GM21737 (cell line): ENCODE data around the gene MRPL10.
A peak's percentile ranks its signal among the peaks of the same experiment; 100 is the strongest.

ENCODE experiments used
- ATAC-seq: cut with Tn5 transposase; IDR thresholded peaks from one replicate; pipeline ENCODE4 v1.9.1; 2021; ENCODE audit warnings: mild to moderate bottlenecking, moderate library complexity; ENCODE audit not compliant: unreplicated experiment

The MRPL10 gene

GRCh38 chr17:47860386-47860785 is 29.0 kb upstream of the MRPL10 start:
- no peak for ATAC-seq

DNA sequence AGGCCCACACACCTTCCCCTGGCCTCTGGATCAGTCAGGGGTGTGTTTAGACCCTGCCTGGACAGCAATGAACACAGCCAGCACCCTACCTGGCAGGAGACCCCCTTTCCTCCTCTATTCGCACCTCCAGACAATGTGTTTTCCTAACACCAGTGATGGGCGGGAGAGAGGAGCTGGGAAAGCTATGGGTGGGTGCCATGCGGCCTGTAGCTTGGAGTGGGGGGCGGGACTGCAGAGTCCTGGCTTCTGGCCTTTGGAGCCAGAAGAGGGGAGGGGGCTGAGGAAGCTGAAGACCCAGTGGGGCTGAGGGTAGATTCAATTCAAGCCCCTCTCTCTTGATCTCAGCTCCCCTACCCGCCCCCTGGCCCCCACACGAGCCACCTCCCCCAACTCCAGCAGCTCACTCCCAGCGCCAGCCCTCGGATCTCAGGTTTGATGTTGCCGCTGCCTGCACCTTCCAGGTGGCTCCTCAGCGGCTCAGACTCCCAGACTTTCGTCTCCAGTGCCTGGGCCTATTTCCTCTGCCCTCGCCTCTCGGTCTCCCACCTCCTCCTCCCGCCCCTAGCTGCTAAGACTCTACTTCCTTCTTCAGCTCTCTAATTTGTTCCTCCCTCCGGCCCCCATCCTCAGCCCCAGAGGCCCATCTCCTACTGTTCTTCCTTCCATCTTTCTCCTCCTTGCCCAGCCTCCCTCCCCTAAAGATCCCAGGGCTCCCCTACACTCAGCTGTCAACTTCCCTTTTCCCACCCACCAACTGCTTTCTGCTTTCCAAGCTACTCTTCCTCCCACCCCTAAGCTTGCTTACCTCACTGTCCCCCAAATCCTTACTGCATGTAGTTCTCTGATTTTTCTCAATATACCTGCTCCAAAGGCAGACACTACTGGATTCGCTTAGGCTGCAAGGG is 26.5 kb upstream of the MRPL10 start:
- ATAC-seq: no peak

DNA sequence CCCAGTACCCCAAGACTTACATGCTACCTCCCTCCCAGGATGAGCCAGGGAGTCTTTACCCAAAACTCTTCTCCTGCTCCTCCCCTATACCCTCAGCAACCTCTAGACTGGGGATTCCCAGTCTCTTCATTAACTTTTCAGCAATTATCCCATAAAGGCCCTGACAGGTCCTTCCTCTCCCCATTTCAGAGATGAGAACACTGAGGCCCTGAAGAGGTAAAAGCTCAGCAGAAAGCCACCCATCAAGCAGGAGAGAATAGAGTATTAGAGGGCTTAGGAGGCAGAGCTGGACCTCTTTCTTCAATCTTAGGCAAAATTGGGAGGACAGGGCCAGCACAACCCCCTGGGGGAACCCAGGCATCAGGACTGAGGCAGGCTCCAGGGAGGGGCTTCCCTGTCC is 25.5 kb upstream of the MRPL10 start:
- ATAC-seq: no peak

DNA sequence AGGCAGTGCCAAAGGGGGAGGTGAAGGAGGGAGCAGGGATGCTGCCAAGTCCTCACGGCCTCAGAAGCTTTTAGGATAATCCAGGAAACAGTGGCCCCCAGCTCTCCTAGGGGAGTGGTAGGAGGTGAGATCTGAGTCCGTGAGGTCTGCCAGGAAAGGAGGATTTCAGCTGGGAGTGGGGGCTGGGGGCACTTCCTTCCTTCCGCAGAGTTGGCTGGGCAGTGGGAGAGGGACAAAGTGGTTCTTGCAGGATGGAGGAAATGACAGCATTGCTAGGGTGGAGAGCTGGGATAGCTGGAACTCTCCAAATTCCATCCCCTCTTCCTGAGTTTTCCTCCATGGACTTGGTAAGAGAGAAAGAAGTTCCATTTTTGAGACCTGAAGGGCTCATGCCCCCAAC is 24.4 kb upstream of the MRPL10 start:
- no peak for ATAC-seq

GRCh38 chr17:47853616-47854015 is 22.3 kb upstream of the MRPL10 start:
- ATAC-seq: no peak

DNA sequence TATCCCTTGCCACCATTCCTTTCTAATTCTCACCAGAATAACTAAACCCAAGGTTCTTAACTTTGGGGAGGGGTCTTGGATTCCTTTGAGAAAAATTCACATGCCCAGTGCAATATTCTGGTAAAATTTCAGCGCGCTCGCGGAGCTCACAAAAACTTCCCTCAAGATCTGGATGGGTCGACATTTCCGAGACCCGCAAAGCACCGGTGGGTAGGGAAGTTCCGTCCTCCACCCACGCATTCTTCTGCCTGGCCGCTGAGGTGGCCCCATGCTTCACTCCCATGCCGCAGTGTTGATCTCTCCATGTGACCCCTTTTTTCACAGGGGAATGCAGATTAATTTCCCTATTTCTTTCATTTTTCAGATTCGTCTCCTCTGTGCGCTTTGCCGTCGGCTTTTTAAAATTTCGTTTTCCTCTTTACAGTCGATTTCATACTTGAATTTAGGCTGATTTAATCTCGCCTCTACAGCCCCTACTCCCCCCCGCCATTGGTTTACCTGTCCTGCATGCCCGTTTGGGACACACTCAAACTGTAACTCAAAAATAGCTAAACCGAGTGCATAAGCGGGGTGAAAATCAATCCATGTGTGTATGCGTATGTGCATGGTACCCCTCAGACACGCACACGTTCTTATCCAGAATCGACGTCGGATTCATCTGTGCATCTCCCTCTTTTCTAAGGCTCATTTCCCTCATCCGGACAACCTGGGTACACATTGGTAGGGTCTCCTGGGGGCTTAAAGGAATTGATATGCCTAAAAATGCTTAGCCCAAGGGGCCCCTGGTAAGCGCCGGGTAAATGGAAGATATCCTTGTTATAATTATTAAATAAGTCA is 21.0 kb upstream of the MRPL10 start:
- no peak for ATAC-seq

GRCh38 chr17:47851764-47852112 is 20.4 kb upstream of the MRPL10 start:
- ATAC-seq: no peak

DNA sequence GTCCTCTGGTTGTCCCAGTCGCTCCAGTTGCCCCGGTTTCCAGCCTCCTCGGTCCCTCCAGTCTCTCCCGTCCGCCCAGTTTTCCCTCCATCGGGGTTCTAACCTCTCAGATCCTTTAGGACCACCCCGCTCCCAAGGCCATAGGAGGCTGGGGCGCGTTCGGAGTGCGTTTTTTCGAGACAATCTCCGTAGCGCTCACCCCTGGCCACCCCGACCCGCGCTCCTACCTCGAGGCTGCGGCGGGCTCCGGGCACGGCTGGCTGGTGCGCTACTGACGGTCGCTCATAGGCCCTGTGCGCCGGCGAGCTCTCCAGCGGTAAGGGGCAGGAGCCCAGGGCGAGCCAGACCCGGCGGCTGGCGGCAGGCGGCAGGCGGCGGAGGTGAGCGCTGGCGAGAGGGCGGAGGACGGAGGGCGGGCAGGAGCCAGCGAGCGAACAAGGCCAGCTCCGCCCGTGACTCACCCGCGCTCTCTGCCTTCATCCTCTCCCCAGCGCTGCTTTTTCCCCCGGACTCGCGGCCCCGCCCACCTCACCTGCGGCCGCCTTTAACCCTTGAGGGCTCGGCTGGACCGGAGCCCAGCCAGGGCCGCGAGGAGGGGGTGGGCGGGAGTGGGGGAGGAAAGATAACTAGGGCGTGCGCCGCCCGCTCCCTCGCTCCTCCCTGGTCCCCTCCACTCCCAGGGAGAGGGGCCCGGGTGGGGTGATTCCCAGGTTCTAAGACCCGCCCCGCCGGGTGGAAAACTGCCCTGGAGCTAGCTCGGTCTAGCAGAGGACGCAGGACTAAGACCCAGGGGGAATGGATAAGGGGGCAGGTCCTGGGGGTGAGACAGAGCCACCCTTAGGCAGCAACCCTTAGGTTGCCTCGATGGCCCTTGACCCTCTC is 19.6 kb upstream of the MRPL10 start, which contains the start of gene SP6:
TSS of gene SP6 (minus strand) at position 472 of the 882 bp plus-strand sequence. CDS start 2,734 bp downstream, outside the sequence.
- no peak for ATAC-seq

DNA sequence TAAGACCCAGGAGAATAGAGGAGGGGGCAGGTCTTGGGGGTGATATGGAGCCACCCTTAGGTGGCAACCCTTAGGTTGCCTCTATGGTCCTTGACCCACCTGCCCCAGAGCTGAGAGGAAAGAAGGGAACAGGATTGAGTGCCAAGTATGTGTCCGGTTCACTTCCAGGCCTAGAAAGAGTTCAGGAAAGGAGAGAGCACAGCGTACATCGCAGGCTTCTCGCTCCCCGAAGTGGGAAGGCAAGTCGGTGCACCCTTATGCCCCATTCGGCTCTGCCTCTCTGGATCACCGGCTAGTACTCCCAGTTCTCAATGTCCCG is 19.0 kb upstream of the MRPL10 start:
- ATAC-seq: no peak

DNA sequence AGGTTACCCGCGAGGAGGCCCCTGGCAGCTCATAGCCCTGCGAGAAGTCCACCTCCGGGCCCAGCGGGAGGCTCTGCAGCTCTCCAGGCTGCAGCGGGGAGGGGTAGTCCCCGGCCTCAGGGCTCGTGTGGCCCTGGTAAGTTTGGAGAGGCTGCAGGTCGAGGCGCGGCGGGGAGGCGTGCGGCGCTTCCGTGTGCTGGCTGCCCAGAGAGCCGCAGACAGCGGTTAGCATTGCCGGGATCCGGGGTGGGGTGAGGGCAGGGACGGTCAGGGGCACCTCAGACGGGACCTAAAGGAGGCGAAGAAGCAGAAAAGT is 16.8 kb upstream of the MRPL10 start:
- no peak for ATAC-seq

DNA sequence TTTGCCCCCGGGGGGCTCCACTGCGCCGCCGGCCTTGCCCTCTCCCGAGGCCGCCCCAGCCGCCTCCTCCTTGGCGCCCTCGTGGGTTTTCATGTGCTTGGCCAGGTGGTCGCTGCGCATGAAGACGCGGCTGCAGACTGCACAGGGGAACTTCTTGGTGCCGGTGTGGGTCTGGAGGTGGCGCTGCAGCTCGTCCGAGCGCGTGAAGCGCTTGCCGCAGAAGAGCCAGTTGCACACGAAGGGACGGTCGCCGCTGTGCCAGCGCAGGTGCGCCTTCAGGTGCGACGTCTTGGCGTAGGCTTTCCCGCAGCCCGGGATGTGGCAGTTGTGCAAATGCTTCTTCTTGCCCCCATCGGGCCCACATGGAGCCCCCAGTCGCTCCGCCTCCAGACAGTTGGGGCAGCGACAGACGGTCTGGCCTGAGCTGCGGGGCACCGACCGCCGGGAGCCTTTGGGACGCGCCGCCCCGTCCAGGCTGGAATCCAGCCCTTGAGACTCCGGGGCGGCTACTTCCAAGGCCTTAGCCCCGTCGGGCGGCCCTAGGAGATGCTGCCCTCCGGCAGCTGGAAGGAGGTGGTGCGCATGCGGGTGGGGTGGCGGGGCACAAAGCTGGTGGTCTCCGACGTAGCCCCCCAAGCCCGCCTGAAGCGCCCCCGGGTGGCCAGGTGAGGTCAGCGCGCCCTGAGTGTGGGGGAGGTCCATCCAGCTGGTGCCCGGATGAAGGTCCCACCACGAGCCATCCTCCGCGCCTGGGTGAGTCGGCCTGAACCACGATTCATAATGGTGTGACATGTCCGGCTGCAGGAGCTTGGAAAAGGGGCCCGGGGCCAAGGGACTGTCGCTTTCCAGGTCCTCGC is 16.2 kb upstream of the MRPL10 start:
- ATAC-seq: no peak

GRCh38 chr17:47846716-47847340 is 15.5 kb upstream of the MRPL10 start:
- ATAC-seq: no peak

- ATAC-seq: no peak
Observed at GRCh38 chr17:47845716-47846075, 14.4 kb upstream of the MRPL10 start.

DNA sequence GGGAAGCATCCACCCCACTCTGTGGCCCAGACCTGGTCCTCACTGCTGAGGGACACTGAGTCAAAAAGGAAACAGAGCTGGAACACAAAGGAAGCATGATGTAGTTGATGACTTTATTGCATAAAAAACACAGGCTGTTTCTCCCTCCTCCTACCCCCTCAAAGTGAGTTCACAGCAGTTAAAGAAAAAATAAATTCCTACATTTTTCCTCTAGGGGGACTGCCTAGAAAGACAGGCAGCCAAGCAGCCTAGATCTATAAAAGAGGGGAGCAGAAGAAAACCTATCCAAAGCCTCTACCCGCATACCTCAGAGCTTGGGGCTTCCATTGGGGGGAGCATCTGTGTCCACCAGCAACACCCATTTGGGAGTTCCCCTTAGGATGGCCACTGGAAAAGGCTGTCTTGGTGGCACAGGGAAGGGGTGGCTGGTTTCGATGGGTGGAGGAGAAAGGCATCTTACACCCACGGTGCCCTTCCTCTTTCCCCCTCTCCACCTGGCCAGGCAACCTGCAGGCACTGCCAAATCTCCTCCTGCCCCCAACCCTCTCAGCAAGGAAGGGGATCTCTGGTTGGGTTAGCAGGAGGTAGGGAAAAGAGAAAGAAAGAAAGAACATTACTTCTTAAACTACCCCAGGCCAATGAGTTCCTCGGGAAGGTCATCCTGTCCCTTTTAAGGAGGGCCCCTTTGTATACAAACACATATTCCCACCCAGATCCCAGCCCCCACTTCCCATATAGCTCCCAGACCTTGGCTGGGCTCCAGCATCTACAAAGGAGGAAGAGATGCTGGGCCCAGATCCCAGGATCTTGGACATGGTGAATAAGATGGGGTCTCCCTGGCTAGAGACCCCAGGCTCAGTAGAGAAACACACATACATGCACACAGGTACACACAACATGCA is 13.7 kb upstream of the MRPL10 start:
- no peak for ATAC-seq

GRCh38 chr17:47844227-47844626 is 12.9 kb upstream of the MRPL10 start:
- ATAC-seq: no peak

- no peak for ATAC-seq
Observed at GRCh38 chr17:47843391-47843730, 12.0 kb upstream of the MRPL10 start.

- no peak for ATAC-seq
Observed at GRCh38 chr17:47841488-47842291, 10.3 kb upstream of the MRPL10 start.

DNA sequence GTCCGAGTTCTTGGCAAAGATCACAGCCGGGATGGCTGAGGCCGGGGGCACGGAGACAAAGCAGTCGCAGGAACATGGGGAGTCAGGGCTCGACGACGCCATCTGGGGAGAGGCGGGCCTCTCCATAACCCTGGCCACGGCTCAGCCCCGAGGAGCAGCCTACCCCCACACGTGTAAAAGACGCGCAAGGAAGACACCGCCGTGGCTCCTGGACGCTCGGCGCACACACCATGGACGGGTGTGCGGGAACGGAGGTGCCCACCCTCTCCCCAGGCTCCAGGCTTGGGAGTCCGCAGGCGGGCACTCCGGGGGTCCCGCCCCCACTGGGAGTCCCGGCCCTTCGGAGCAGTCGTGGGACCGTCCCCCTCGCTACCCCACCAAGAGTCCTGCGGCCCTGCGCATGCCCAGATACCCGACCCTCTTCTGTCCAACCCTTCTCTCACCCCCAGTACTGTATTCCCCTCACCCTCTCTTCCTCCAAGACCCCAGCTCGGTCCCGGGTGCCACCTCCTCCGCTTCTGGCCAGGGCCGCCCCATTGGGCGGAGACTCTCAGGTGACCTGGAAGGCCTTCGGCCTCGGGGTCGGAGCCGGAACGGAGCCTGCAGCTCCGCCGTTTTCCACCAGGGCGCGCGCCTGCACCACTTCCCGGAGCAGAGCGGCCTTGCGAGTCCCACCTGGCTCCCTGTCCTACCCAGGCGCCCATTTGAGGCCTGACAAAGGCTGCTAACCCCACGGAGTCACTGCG is 9.6 kb upstream of the MRPL10 start, which contains the start of gene SCRN2:
TSS of gene SCRN2 (minus strand) at position 532 of the 746 bp plus-strand sequence. CDS start at position 102, 430 bp downstream.
- peak; percentile 80 for ATAC-seq
